ENCODE results near the gene LRIG3. TPM values are rescaled to one million over a fixed set of nuclear protein-coding genes. Genes with fewer than 3 reads are reported as not detected.

LRIG3 gene
- 43.0 and 67.8 TPM in 2 replicates for total RNA-seq

GRCh38 chr12:58920102-58920960 lies at the start of gene LRIG3:
Gene LRIG3, minus strand, starts transcription at chr12:58920504. Its CDS starts 269 bp downstream, at chr12:58920235.

